Hepatocyte (in vitro differentiated cells): ENCODE data around the gene NRG3. TPM values are rescaled to one million over a fixed set of nuclear protein-coding genes. Genes with fewer than 3 reads are reported as not detected.

ENCODE experiments used
- DNase-seq: peaks from one replicate; pipeline ENCODE4 v3.0.0-alpha.2; 2016; ENCODE audit warnings: low spot score
- H2AFZ ChIP-seq: fragments of 200-600 bp; sonication (generic); 2 replicates; pipeline ENCODE4 v1.6.0; 2016; ENCODE audit warnings: antibody characterized with exemption, mild to moderate bottlenecking
- H3K27ac ChIP-seq: fragments of 200-600 bp; sonication (generic); 2 replicates; pipeline ENCODE4 v1.5.1; 2016; ENCODE audit warnings: mild to moderate bottlenecking
- H3K27me3 ChIP-seq: fragments of 200-600 bp; sonication (generic); 2 replicates; pipeline ENCODE4 v1.6.1; 2016
- H3K36me3 ChIP-seq: fragments of 200-600 bp; sonication (generic); replicated peaks from 2 replicates; pipeline ENCODE4 v1.5.1; 2016; ENCODE audit warnings: low read depth; ENCODE audit not compliant: insufficient read depth
- H3K4me1 ChIP-seq: fragments of 200-600 bp; sonication (generic); 2 replicates; pipeline ENCODE4 v1.5.1; 2016; ENCODE audit warnings: mild to moderate bottlenecking, moderate library complexity; ENCODE audit not compliant: insufficient read depth
- H3K4me2 ChIP-seq: fragments of 200-600 bp; sonication (generic); 2 replicates; pipeline ENCODE4 v1.6.0; 2016
- H3K4me3 ChIP-seq: fragments of 200-600 bp; sonication (generic); 2 replicates; pipeline ENCODE4 v1.5.1; 2016; ENCODE audit warnings: mild to moderate bottlenecking
- H3K79me2 ChIP-seq: fragments of 200-600 bp; sonication (generic); 2 replicates; pipeline ENCODE4 v1.6.0; 2017; ENCODE audit warnings: mild to moderate bottlenecking
- H3K9me2 ChIP-seq: fragments of 200-600 bp; sonication (generic); replicated peaks from 2 replicates; pipeline ENCODE4 v1.6.0; 2017; ENCODE audit warnings: mild to moderate bottlenecking; ENCODE audit not compliant: insufficient read depth
- H3K9me3 ChIP-seq: fragments of 200-600 bp; sonication (generic); 2 replicates; pipeline ENCODE4 v1.5.1; 2016; ENCODE audit warnings: low read depth, mild to moderate bottlenecking
- H4K20me1 ChIP-seq: fragments of 200-600 bp; sonication (generic); 2 replicates; pipeline ENCODE4 v1.6.0; 2016; ENCODE audit warnings: mild to moderate bottlenecking; ENCODE audit not compliant: insufficient read depth, poor library complexity, severe bottlenecking
- CTCF ChIP-seq: fragments of 200-600 bp; sonication (generic); IDR thresholded peaks from 2 replicates; pipeline ENCODE4 v1.5.1; 2016; ENCODE audit warnings: antibody characterized with exemption, mild to moderate bottlenecking; ENCODE audit not compliant: poor library complexity
- EZH2 ChIP-seq: fragments of 200-600 bp; sonication (generic); IDR thresholded peaks from 2 replicates; pipeline ENCODE4 v1.6.1; 2016; ENCODE audit warnings: antibody characterized with exemption, mild to moderate bottlenecking, borderline replicate concordance
- EZH2phosphoT487 ChIP-seq: fragments of 200-600 bp; sonication (generic); IDR thresholded peaks from one replicate; pipeline ENCODE4 v1.6.1; 2018; ENCODE audit warnings: antibody characterized with exemption, mild to moderate bottlenecking, low read depth, moderate library complexity; ENCODE audit not compliant: unreplicated experiment, severe bottlenecking
- WGBS: methylation state at CpG from one replicate; pipeline ENCODE4 v1.1.6; 2016; ENCODE audit warnings: low lambda C conversion rate; ENCODE audit errors: missing lambda C conversion rate; 5-methylcytosine and 5-hydroxymethylcytosine counted together
- polyA plus RNA-seq: library from polyadenylated mRNA; unstranded; fragments of >200 nt; fragmentation: Nextera tagmentation; extraction: Ambion mirVana; gene quantifications from 2 replicates; pipeline ENCODE4 v1.2.1, GENCODE V29; 2016
- total RNA-seq: library from RNA; depleted of rRNA; stranded (reverse); fragments of >200 nt; gene quantifications from 2 replicates; pipeline ENCODE4 v1.2.3, GENCODE V29; 2014

NRG3 gene
- total and polyA plus RNA-seq, 2 experiments from 2014 or later, result 0.57 to 2.0 TPM

GRCh38 chr10:81866753-81867152 lies 8.2 kb upstream of the NRG3 start:
- TF ChIP-seq EZH2 (no peak), CTCF (no peak), EZH2phosphoT487 (no peak)
- no peak overlapping the region for H3K27ac ChIP-seq
- peak; percentile 18 for DNase-seq

DNA sequence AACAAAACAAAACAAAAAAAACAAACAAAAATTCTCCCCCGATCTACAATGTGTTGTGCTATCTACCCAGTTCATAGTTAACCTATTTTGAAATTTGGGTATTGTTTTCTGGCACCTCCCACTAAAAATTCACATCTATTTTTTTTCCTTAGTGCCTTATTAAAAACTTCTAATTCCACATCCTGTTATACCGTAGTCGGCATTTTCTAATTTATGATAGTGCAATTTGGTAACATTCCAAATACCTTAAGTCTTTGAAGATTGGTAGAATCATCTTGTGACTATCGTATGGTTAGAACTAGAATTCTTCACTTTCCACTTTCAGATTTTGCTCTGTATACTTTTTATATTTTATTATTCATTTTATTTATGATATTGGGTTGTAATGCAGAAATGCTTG lies 4.5 kb upstream of the NRG3 start:
- no peak overlapping the region for H3K4me2 ChIP-seq
- peaks cover 43% of the 10 kb centered on the region for H3K27me3 ChIP-seq
- no peak overlapping the region for H3K4me3 ChIP-seq
- H3K36me3 ChIP-seq, result no peaks in the 10 kb centered on the region
- H3K4me1 ChIP-seq, result peaks cover 6% of the 10 kb centered on the region
- WGBS, result 85% methylated on average over 4 of the region's 4 CpGs
- H2AFZ ChIP-seq, result no peak overlapping the region
- H4K20me1 ChIP-seq, result no peaks in the 10 kb centered on the region
- H3K9me2 ChIP-seq, result no peaks in the 10 kb centered on the region
- H3K79me2 ChIP-seq, result no peaks in the 10 kb centered on the region
- DNase-seq, result no peak
- TF ChIP-seq EZH2, result no peak
- TF ChIP-seq CTCF, result no peak
- TF ChIP-seq EZH2phosphoT487, result no peak
- no peak overlapping the region for H3K27ac ChIP-seq
- no peaks in the 10 kb centered on the region for H3K9me3 ChIP-seq

More at GRCh38 chr10:81866753-81867152, 8.2 kb upstream of the NRG3 start:
- H3K27me3 ChIP-seq, result peaks cover 15% of the 10 kb centered on the region
- H3K4me3 ChIP-seq, result no peak overlapping the region
- no peaks in the 10 kb centered on the region for H3K4me1 ChIP-seq
- no peaks in the 10 kb centered on the region for H3K36me3 ChIP-seq
- peak overlapping the region; percentile 0 for H3K4me2 ChIP-seq
- H4K20me1 ChIP-seq, result no peaks in the 10 kb centered on the region
- no peaks in the 10 kb centered on the region for H3K79me2 ChIP-seq
- H2AFZ ChIP-seq, result no peak overlapping the region
- H3K9me3 ChIP-seq, result no peaks in the 10 kb centered on the region
- no peaks in the 10 kb centered on the region for H3K9me2 ChIP-seq

GRCh38 chr10:81871558-81871957 lies 3.4 kb upstream of the NRG3 start:
- Histone ChIP-seq H3K4me2 (no peak overlapping the region), H3K27ac (no peak overlapping the region), H3K9me2 (no peaks in the 10 kb centered on the region), H2AFZ (no peak overlapping the region), H3K9me3 (no peaks in the 10 kb centered on the region), H3K36me3 (no peaks in the 10 kb centered on the region), H3K4me1 (peaks cover 11% of the 10 kb centered on the region), H3K79me2 (no peaks in the 10 kb centered on the region), H3K27me3 (peaks cover 53% of the 10 kb centered on the region), H4K20me1 (no peaks in the 10 kb centered on the region), H3K4me3 (no peak overlapping the region)
- WGBS, result 88% methylated on average over 2 of the region's 2 CpGs
- no peak for DNase-seq
- TF ChIP-seq CTCF, result no peak
- TF ChIP-seq EZH2phosphoT487, result no peak
- no peak for TF ChIP-seq EZH2
